RCC 7860 (cell line): ENCODE results near the gene CHST9.
"Not testable (repeated sequence)": the region's sequence is repeated elsewhere in the genome, so short reads cannot be mapped to it uniquely, and the experiment has no call there.

Experiments
- DNase-seq: peaks from one replicate; pipeline ENCODE4 v3.0.0-alpha.2; 2015; ENCODE audit warnings: low spot score
- FAIRE-seq: peaks from 2 replicates; lab custom pipeline; 2012; peaks lifted over from hg19 to GRCh38; lab: Jason Lieb, UNC

CHST9 gene, protein sequence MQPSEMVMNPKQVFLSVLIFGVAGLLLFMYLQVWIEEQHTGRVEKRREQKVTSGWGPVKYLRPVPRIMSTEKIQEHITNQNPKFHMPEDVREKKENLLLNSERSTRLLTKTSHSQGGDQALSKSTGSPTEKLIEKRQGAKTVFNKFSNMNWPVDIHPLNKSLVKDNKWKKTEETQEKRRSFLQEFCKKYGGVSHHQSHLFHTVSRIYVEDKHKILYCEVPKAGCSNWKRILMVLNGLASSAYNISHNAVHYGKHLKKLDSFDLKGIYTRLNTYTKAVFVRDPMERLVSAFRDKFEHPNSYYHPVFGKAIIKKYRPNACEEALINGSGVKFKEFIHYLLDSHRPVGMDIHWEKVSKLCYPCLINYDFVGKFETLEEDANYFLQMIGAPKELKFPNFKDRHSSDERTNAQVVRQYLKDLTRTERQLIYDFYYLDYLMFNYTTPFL

DNA sequence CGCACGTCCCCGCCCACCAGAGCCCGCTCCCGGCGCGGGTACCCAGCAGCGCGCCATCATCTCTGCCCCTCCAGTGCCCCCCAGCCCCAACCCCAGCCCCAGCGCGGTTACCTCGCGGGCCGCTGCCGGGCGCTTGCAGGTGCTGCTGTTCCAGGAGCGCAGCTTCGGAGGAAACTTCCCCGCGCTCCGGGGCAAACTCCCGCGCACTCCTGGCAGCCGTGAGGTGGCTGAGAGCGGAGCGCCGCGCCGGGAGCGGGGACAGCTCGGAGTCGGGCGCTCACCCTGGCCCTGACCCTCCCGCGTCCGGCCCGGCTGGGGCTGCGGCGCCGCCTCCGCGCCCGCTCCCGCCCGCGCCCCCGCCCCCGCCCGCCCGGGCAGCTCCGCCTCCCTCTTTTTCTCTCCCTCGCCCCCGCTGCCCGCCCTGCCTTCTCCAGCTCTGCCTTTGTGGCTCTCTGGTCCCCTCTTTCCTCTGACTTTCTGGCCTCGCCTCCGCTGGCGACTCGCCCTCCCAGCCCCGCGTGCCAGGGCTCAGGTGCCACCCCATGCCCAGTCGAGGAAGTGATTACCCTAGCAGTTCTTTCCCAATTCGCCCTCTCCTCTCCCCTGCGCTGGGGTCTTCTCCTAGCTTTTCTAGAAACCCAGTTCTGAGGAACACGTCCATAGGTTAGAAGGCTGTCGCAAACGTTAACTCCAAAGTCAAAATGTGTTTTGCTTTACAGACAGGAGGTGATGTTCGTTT is at the start of gene CHST9:
Gene CHST9 (minus strand): TSS at position 284 of the 739 bp plus-strand sequence. CDS start 42,499 bp downstream, outside the sequence.
- FAIRE-seq (no peak), DNase-seq (no peak)

DNA sequence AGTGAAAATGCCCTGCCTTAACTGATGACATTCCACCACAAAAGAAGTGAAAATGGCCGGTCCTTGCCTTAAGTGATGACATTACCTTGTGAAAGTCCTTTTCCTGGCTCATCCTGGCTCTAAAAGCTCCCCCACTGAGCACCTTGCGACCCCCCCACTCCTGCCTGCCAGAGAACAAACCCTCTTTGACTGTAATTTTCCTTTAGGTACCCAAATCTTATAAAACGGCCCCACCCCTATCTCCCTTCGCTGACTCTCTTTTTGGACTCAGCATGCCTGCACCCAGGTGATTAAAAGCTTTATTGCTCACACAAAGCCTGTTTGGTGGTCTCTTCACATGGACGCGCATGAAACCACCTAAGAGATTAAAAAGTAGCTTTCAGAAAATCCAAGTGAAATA is 47.2 kb upstream of the CHST9 start:
- not testable (repeated sequence) for DNase-seq, FAIRE-seq

DNA sequence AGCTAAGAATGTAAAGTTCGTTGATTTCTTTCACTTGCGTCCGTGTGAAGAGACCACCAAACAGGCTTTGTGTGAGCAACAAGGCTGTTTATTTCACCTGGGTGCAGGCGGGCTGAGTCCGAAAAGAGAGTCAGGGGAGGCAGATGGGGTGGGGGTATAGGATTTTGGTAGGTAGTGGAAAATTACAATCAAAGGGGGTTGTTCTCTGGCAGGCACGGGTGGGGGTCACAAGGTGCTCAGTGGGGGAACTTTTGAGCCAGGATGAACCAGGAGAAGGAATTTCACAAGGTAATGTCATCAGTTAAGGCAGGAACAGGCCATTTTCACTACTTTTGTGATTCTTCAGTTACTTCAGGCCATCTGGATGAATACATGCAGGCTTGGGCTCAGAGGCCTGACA is 46.6 kb upstream of the CHST9 start:
- not testable (repeated sequence) for DNase-seq, FAIRE-seq

DNA sequence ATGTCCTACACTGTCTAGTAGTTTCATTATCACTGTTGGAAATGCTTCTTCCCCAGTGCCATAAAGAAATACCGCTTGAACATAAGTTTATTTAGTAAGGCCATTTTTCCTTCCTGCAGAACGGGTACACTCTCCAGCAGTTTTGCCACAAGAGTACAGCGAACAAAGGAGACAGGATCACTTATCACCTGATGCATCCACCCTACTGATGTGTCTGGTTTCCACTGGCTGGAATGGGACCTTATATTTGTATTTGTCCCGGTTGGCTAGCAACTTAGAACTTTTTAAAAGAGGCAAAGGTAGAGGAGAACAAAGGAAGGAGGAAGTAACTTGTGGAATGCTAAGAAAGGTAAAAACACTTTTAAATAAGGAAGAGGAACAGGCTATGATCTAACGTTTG is 46.1 kb upstream of the CHST9 start:
- not testable (repeated sequence) for FAIRE-seq, DNase-seq

DNA sequence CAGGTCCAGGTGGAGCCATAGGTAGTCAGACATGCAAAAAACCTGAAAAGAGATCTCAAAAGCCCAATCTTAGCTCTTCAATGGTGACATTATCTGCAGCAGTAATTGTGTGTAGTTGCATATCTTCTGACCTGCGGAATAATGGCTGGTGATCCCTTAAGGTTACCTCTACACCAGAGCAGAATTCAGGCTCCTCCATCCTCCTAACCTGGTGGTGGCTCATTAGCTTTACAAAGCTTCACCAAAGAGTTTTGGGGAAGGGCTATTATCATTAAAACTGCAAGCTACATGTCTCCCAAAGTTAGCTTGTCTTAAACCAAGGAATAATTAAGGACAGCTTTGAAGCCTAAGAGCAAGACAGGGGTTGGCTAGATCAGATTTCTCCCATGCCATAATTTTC is 42.6 kb upstream of the CHST9 start:
- no peak for DNase-seq
- FAIRE-seq, result no peak

DNA sequence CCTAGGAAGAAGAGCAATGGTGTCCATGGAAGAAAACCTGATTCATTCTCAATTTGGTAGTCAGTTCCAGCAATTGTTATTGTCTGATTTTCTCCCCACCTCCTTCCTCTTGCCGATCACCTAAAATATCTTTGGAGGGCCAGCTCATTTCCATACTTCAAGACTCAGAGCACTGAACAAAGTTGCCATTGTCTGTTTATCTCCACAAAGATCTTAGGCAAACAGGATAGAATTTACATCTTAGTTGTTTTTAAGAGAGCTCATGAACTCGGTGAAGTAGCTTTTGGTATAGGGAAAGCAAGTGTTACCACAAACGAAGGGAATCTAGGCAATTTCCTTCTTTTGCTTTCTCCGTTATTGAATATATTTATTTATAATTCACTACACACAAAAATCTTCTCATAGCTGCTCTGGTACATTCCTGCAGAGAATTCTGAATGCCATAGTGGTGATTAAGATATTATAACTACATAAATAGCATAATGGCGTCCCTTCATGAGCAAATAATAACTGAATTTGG is 41.5 kb upstream of the CHST9 start:
- DNase-seq (no peak), FAIRE-seq (no peak)

DNA sequence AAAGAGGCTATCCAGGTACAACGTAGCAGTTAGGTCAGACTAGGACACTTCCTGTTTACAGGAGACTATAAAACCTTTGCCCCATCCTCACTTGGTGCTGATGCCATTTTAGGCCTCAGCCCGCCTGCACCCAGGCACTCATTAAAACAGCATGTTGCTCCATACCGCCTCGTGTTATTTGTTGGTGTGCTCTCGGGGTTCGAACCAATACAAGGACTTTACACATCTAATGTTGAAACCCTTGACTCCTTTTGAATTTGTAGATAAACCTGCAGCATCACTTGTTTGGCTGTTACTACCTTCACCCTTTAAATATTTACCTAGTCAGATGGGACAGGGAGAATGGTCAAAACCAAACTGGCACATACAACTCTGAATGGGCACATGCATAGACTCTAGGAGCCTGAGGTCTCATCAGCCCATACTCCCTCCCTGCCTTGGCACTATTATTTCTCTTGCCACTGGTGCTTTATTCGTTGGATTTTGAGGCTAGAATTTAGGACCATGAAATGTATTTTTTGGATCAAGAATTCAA is 40.9 kb upstream of the CHST9 start:
- DNase-seq, result no peak
- FAIRE-seq, result no peak

DNA sequence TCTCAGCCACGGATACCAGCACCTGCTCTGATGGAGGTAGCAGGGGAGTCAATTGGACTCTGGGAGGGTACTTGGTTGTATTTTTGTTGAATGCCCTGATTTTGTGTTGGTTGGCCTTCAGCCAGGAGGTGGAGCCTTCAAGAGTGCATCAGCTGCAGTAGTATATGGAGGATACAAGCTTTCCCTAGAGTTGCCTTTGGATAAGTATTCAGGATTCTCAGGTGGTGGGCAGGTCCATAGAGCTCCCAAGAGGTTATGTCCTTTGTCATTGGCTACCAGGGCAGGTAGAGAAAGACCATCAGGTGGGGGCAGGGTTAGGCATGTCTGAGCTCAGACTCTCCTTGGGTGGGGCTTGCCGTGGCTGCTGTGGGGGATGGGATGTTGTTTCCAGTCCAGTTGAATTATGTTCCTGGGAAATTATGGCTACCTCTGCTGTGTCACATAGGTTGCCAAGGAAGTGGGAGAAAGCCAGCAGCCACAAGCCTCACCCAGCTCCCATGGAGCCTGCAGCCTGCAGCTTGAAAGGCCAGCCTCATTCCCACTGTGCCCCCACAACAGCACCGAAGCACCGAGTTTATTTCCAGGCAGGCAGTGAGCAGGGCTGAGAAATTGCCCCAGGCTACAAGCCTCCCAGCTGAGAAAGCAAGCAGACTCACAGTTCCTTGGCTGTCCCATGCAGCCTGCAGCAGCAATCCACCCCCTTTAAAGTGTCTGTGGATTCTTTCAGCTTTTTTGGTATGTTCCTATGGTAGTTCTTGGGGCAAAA is 38.6 kb upstream of the CHST9 start:
- DNase-seq (no peak), FAIRE-seq (no peak)

DNA sequence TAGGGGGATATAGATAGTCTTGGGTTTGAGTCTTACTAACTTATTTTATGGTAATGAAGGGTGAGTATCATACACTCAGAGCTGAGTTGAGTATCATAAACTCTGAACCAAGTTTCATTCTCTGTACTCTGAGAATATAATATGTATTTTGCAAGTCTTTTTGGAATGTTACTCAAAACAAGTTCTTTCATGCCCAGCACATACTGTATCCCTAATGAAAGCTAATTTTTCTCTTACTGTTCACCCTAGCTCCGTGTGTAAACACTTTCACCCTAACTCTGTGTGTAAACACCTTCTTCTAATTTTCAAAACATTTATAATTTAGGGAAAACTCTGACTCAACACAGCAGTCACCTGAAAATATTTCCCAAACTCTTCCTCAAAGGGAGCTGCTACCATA is 29.7 kb upstream of the CHST9 start:
- FAIRE-seq (no peak), DNase-seq (no peak)

DNA sequence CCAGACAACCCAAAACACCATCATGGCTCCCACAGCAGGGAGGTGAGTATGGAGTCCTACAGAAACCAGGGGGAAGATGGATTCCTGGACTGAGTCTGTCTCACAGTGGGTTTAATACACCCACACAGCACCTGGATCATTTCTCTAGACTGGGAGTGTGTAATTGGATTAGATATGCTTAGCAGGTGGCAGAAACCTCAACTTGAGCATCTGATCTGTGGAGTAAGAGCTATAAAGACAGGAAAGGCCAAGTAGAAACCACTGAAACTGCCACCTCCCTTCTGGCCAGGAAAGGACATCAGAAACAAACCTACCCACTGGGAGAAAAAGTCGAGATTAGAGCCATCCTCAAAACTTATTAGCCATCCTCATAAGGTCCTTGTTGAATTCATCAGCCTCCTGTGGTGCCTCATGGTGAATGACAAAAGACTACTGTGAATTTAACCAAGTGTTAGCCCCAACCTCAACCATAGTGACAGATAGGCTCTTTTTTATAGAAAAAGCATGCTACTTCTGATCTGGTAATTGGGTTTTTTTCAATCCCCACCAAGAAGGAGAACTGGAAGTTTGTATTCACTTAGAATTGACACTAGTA is 28.1 kb upstream of the CHST9 start:
- no peak for FAIRE-seq
- DNase-seq, result no peak

DNA sequence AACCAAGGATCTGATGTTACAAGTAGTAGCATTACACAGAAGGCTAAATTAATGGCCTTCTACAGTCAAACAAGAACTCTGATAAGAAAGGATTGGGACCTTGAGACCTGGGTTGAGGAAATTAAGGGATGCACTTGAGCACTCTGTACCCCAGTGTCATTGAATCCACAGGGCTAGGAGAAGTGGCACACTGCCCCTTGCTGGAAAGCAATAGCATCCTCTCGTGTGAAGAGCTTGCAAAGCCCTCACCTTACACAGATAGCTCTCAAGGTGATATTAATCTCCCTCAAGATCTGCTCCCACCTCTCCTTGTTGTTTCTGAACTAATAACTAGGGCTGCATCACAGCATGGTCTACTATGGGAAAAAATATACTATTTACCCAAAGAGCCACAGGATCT is 26.5 kb upstream of the CHST9 start:
- DNase-seq, result no peak
- no peak for FAIRE-seq

DNA sequence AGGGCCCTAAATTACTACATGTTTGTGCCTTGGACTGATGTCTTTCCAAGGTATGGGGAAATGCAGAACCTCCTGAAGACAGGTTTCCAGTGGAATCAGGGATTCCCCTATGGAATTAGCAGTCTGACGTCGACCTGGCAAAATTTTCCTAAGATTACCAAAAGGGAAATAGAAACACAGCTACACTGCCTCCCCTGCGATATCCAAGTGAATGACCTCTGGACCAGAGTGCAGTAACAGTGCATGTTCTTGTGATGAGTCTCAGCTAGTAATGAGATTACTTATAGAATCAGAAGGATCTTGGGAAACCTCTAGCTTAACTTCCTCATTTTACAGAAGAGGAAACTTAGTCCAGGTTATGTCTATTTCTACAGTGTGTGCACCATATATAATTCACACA is 21.3 kb upstream of the CHST9 start:
- DNase-seq (no peak), FAIRE-seq (no peak)

DNA sequence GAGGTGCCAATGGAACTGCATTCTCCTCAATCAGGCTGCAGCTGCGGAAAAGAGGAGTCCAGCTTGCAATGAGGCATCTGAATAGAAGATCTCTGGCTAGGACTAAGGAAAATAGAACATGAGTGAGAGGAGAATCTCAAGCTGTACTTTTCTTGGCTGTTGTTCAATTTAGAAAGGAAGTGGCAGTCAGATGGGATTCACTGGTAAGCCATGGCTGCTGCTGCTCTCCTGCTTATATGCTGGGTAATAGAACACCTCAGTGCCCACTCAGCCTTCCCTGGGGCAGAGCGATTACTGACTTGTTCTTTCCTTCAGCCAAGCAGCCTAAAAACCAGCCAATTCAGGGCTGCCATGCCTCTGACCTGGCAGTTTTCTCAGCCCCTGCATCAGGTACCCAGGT is 17.6 kb upstream of the CHST9 start:
- DNase-seq, result no peak
- FAIRE-seq, result no peak

DNA sequence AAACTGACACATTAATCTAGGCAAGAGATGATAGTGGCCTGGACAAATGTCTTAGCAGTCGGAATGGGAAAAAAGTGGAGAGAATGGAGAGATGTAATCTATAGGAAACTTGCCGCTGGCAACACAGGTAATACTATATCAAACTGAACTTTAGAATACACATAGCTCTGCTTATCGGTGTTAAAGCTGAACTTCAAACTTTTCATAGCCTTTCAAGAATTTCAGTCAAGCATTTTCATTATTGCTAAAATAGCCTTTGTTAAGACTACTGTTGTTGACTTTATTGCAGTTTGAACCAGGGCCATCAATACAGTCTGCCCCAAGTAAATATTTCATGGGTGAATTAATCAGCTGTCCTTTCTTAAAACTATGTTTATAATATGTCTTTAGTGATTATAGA is 12.9 kb upstream of the CHST9 start:
- FAIRE-seq, result no peak

DNA sequence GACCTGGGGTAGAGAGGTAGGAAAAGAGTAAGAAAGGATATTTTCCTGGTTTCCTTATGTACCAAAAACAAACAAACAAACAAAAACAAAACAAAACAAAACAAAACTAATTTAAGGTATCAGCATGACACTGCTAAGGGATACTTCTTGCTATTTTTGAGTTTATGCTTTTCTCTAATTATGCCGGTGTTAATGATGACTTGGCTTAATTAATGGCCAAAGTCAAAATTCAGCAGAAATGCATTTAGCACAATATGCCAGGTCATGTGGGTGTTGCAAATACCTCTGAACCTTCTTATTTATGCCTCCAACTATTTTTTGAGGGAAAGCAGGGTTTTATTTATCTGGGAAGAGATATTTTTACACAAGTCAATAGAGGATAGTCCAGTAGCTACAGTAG is 3.2 kb upstream of the CHST9 start:
- DNase-seq (no peak), FAIRE-seq (no peak)

More for the DNA sequence above, 12.9 kb upstream of the CHST9 start:
- no peak for DNase-seq

DNA sequence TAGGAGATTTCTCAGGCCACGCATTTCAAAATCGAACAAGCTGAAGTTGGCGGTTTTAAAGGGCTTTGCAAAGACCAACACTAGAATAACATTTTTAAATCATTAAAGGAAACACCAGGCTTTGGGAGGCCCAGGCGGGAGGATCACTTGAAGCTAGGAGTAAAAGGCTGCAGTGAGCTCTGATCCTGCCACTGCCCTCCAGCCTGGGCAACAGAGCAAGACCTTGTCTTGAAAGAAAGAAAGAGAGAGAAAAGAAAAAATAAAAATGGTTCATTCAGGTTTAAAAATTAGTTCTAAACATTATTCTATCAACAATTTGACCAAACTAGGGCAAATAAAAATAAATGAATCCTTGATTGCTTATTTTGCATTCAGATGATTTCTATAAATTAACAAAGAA is 789 bp upstream of the CHST9 start:
- DNase-seq, result no peak
- no peak for FAIRE-seq

DNA sequence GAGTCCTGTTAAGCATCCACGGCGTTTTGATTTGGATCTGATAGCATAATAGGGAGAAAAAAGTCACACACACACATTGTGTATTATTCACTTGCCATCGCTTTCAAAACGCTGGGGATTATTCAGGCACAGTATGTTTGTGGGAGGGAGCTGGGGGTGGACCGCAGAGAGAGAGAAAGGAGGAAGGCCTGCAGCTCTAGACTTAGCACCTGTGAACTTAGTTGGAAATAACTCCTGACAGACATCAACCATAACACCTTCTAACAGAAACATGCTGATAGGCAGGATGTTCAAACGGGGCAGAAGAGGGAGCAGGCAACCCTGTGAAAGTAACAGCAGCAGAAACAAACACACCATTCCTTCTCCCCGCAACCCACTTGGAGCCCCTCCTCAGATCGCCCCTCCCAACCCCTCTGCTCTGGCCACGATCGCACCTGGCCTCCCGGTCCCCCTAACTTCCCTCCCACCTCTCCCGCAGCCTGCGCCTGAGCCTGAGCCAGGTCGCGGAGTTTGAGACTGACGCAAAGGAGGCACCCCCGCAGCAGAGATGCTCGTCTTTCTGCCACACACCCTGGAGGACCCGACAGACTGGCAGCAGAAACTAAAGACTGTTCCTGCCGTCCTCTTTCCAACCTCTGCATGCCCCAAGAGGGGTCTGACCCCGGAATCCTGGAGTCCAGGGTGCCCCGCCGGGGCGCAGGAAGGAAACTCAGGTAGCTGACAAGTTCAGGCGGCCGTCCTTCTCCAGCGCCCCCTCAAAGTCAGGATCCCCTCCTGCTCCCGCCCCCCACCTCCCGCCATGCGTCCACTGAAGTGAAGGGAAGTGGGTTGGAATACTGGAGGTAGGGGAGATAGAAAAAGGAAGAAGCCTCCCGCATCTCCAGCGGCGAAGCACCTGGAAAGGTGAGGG is 738 bp downstream of the CHST9 start:
- FAIRE-seq (no peak), DNase-seq (no peak)

DNA sequence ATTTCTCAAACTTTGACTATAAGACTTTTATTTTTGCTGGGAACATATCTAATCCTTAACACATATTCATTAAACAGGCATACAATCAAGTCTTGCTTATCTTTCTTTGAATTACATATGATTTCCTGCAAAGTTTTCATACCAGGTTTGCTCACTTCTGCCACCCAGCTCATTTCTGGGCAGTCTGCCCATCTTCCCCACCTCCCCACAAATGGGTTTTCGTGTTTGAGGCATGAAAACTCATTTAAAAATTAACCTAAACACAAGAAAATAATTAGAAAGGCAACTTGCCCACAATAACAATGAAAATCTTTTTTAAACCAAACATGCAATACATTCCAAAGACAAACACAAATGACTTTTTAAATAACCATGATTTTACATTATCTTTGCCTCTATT is 3.4 kb downstream of the CHST9 start:
- FAIRE-seq (peak; percentile 79), DNase-seq (no peak)

DNA sequence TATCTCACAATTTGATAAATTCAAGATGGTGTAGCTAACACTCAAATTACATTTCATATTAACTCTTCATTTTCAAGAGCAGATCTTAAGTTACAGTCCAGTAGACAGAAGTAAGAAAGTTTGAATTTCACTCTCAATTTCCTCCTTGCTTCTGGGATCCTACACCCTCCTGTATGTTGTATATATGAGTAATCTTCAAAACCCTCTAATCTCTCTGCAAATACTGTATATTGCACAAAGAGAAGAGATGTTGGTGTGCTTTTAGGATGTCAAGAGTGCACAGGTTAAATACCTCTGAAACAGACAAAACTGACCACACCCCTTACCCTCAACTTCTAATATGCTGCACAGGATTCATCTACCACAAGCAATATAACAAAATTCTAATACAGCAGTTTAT is 6.7 kb downstream of the CHST9 start:
- no peak for FAIRE-seq

More for the DNA sequence above, 6.7 kb downstream of the CHST9 start:
- no peak for DNase-seq
